SK-N-SH treated with all-trans-retinoic acid at 6 μM for 48 hours (cell line): ENCODE data around the gene PODXL2.

Experiments used
- ATAC-seq: fragments of 200-7000 bp; cut with Tn5 transposase; 3 replicates; pipeline ENCODE4 v1.9.1; 2020; ENCODE audit warnings: mild to moderate bottlenecking, moderate library complexity
- ARNTL ChIP-seq: fragments of 450-650 bp; formaldehyde crosslinking; IDR thresholded peaks from 2 replicates; pipeline ENCODE4 v1.5.0; 2020; ENCODE audit warnings: low read depth, mild to moderate bottlenecking, moderate library complexity, borderline replicate concordance
- BACH2 ChIP-seq: fragments of 250-450 bp; sonication (Bioruptor Pico); IDR thresholded peaks from 2 replicates; pipeline ENCODE4 v1.9.0; 2021; ENCODE audit warnings: mild to moderate bottlenecking, borderline replicate concordance
- CREB5 ChIP-seq: fragments of 250-450 bp; sonication (Bioruptor Pico); IDR thresholded peaks from 2 replicates; pipeline ENCODE4 v1.5.1; 2020; ENCODE audit warnings: low read depth, mild to moderate bottlenecking, moderate library complexity
- CSDC2 ChIP-seq: fragments of 250-450 bp; sonication (Bioruptor Pico); IDR thresholded peaks from 2 replicates; pipeline ENCODE4 v1.5.0; 2020; ENCODE audit warnings: mild to moderate bottlenecking, moderate library complexity
- CSRNP3 ChIP-seq: fragments of 250-450 bp; sonication (Bioruptor Pico); IDR thresholded peaks from 2 replicates; pipeline ENCODE4 v1.5.1; 2021; ENCODE audit warnings: mild to moderate bottlenecking, moderate library complexity
- ESRRG ChIP-seq: fragments of 250-450 bp; sonication (Bioruptor Pico); IDR thresholded peaks from 2 replicates; pipeline ENCODE4 v1.6.1; 2021; ENCODE audit warnings: mild to moderate bottlenecking
- GLIS3 ChIP-seq: fragments of 250-450 bp; sonication (Bioruptor Pico); IDR thresholded peaks from 2 replicates; pipeline ENCODE4 v1.5.0; 2020; ENCODE audit warnings: mild to moderate bottlenecking, moderate library complexity
- ISL1 ChIP-seq: fragments of 250-450 bp; sonication (Bioruptor Pico); IDR thresholded peaks from 2 replicates; pipeline ENCODE4 v2.1.2; 2022; ENCODE audit warnings: mild to moderate bottlenecking, moderate library complexity
- OSR1 ChIP-seq: fragments of 250-450 bp; sonication (Bioruptor Pico); IDR thresholded peaks from 2 replicates; pipeline ENCODE4 v1.8.0; 2022; ENCODE audit warnings: moderate library complexity, mild to moderate bottlenecking, inconsistent platforms
- PATZ1 ChIP-seq: fragments of 250-450 bp; sonication (Bioruptor Pico); IDR thresholded peaks from 2 replicates; pipeline ENCODE4 v1.8.0; 2020; ENCODE audit warnings: mild to moderate bottlenecking, moderate library complexity, borderline replicate concordance
- POU6F1 ChIP-seq: fragments of 250-450 bp; sonication (Bioruptor Pico); IDR thresholded peaks from 2 replicates; pipeline ENCODE4 v1.8.0; 2021; ENCODE audit warnings: low read depth, mild to moderate bottlenecking, moderate library complexity, borderline replicate concordance
- PPARA ChIP-seq: fragments of 250-450 bp; sonication (Bioruptor Pico); IDR thresholded peaks from 2 replicates; pipeline ENCODE4 v1.5.0; 2020; ENCODE audit warnings: mild to moderate bottlenecking, borderline replicate concordance
- RARB ChIP-seq: fragments of 250-450 bp; sonication (Bioruptor Pico); IDR thresholded peaks from 2 replicates; pipeline ENCODE4 v1.8.0; 2021; ENCODE audit warnings: mild to moderate bottlenecking, moderate library complexity
- SNAI2 ChIP-seq: fragments of 250-450 bp; sonication (Bioruptor Pico); IDR thresholded peaks from 2 replicates; pipeline ENCODE4 v1.5.0; 2020; ENCODE audit warnings: mild to moderate bottlenecking, moderate library complexity
- TOX ChIP-seq: fragments of 250-450 bp; sonication (Bioruptor Pico); IDR thresholded peaks from 2 replicates; pipeline ENCODE4 v1.8.0; 2021; ENCODE audit warnings: mild to moderate bottlenecking, moderate library complexity, borderline replicate concordance
- TSHZ2 ChIP-seq: fragments of 250-450 bp; sonication (Bioruptor Pico); IDR thresholded peaks from 2 replicates; pipeline ENCODE4 v1.5.0; 2020; ENCODE audit warnings: mild to moderate bottlenecking, moderate library complexity
- ZC3H10 ChIP-seq: fragments of 250-450 bp; sonication (Bioruptor Pico); IDR thresholded peaks from 2 replicates; pipeline ENCODE4 v1.5.1; 2021; ENCODE audit warnings: mild to moderate bottlenecking, moderate library complexity
- ZFP3 ChIP-seq: fragments of 250-450 bp; sonication (Bioruptor Pico); IDR thresholded peaks from 2 replicates; pipeline ENCODE4 v1.5.0; 2020; ENCODE audit warnings: mild to moderate bottlenecking, moderate library complexity
- ZFP30 ChIP-seq: fragments of 450-650 bp; formaldehyde crosslinking; IDR thresholded peaks from 2 replicates; pipeline ENCODE4 v1.5.0; 2022; ENCODE audit warnings: mild to moderate bottlenecking, moderate library complexity
- ZNF565 ChIP-seq: fragments of 450-650 bp; formaldehyde crosslinking; conservative IDR thresholded peaks from 2 replicates; pipeline ENCODE4 v1.5.0; 2020; ENCODE audit warnings: low read depth, mild to moderate bottlenecking, moderate library complexity
- ZNF70 ChIP-seq: fragments of 450-650 bp; formaldehyde crosslinking; IDR thresholded peaks from 2 replicates; pipeline ENCODE4 v1.5.0; 2020; ENCODE audit warnings: mild to moderate bottlenecking, moderate library complexity
- ZNF8 ChIP-seq: fragments of 450-650 bp; formaldehyde crosslinking; IDR thresholded peaks from 2 replicates; pipeline ENCODE4 v1.5.0; 2020; ENCODE audit warnings: mild to moderate bottlenecking, moderate library complexity

Gene PODXL2

GRCh38 chr3:127707851-127708411 is 78.9 kb downstream of the PODXL2 start:
- TF ChIP-seq SNAI2 (CRISPR knock-in tag) (no peak), PPARA (CRISPR knock-in tag) (no peak), ISL1 (no peak), ZNF565 (CRISPR knock-in tag) (no peak), CSDC2 (CRISPR knock-in tag) (no peak), ARNTL (CRISPR knock-in tag) (no peak), ZNF8 (no peak), TOX (no peak), ZNF70 (no peak), CREB5 (CRISPR knock-in tag) (no peak), ESRRG (CRISPR knock-in tag) (no peak), ZFP30 (no peak), POU6F1 (CRISPR knock-in tag) (no peak), ZC3H10 (CRISPR knock-in tag) (no peak), GLIS3 (CRISPR knock-in tag) (no peak), ZFP3 (no peak)
- no peak for ATAC-seq

GRCh38 chr3:127708837-127709236 is 79.9 kb downstream of the PODXL2 start:
- no peak for ATAC-seq
- TF ChIP-seq CSRNP3 (CRISPR knock-in tag) (no peak), RARB (CRISPR knock-in tag) (no peak), BACH2 (CRISPR knock-in tag) (no peak), ZNF565 (CRISPR knock-in tag) (no peak), OSR1 (CRISPR knock-in tag) (no peak), ZNF8 (no peak), ISL1 (no peak), CSDC2 (CRISPR knock-in tag) (no peak), TOX (no peak), SNAI2 (CRISPR knock-in tag) (no peak), GLIS3 (CRISPR knock-in tag) (no peak), ZNF70 (no peak), ARNTL (CRISPR knock-in tag) (no peak), TSHZ2 (CRISPR knock-in tag) (no peak), PATZ1 (CRISPR knock-in tag) (no peak), CREB5 (CRISPR knock-in tag) (no peak), PPARA (CRISPR knock-in tag) (no peak)
